Embryonic facial prominence (tissue), 1 donor: Measurements from ENCODE around the gene CHST14.

Experiments used
- DNase-seq: peaks from one replicate; pipeline ENCODE4 v3.0.0-alpha.2; 2016; ENCODE audit errors: extremely low spot score

CHST14 gene

GRCh38 chr15:40461958-40462357 lies 8.8 kb upstream of the CHST14 start:
- DNase-seq: no peak

GRCh38 chr15:40463279-40463678 lies 7.5 kb upstream of the CHST14 start:
- DNase-seq: no peak

GRCh38 chr15:40463886-40464545 lies 6.8 kb upstream of the CHST14 start:
- no peak for DNase-seq

GRCh38 chr15:40464595-40465185 lies 6.1 kb upstream of the CHST14 start:
- DNase-seq: no peak

GRCh38 chr15:40465939-40466338 lies 4.8 kb upstream of the CHST14 start:
- no peak for DNase-seq

GRCh38 chr15:40466426-40467260 lies 4.1 kb upstream of the CHST14 start:
- DNase-seq: no peak

- DNase-seq: no peak
Measured at GRCh38 chr15:40467261-40467615, 3.5 kb upstream of the CHST14 start.

- no peak for DNase-seq
Measured at GRCh38 chr15:40468898-40469331, 1.9 kb upstream of the CHST14 start.

- no peak for DNase-seq
Measured at GRCh38 chr15:40469776-40470390, 901 bp upstream of the CHST14 start.

GRCh38 chr15:40471105-40471807 lies 472 bp downstream of the CHST14 start:
- no peak for DNase-seq

GRCh38 chr15:40471808-40472150 lies 995 bp downstream of the CHST14 start:
- no peak for DNase-seq

GRCh38 chr15:40472171-40472727 lies 1.5 kb downstream of the CHST14 start:
- no peak for DNase-seq

GRCh38 chr15:40474581-40474980 lies 3.8 kb downstream of the CHST14 start:
- no peak for DNase-seq

GRCh38 chr15:40477642-40478327 lies 7.0 kb downstream of the CHST14 start:
- no peak for DNase-seq

- DNase-seq: no peak
Measured at GRCh38 chr15:40479024-40479423, 8.2 kb downstream of the CHST14 start.

GRCh38 chr15:40481341-40482074 lies 10.7 kb downstream of the CHST14 start:
- DNase-seq: no peak

GRCh38 chr15:40483919-40484318 lies 13.1 kb downstream of the CHST14 start:
- no peak for DNase-seq

- no peak for DNase-seq
Measured at GRCh38 chr15:40486066-40486770, 15.4 kb downstream of the CHST14 start.

- no peak for DNase-seq
Measured at GRCh38 chr15:40487816-40488682, 17.3 kb downstream of the CHST14 start.
